ENCODE measurements around the gene HTT. TPM values are rescaled to one million over a fixed set of nuclear protein-coding genes. Genes with fewer than 3 reads are reported as not detected.

Gene HTT
- total and polyA plus RNA-seq, 10 of the 15 experiments (the other 5 are each of a cell fraction or from before 2014, with no cell fraction given) = 3.3 to 113 (median 43.3) TPM

- TF ChIP-seq SMC3 (IDR thresholded peaks at IDR 0.05; ENCODE audit: borderline replicate concordance, low read length) (peak; percentile 14; the same call in 1 of the 2 replicates), BCLAF1 (IDR thresholded peaks at IDR 0.05) (no peak), USF1 (IDR thresholded peaks at IDR 0.05; ENCODE audit: borderline replicate concordance, extremely low read length, insufficient read depth, low read depth, low read length) (no peak), POU2F2 (IDR thresholded peaks at IDR 0.05; ENCODE audit: borderline replicate concordance, low read depth, low read length) (0 out of 3 replicates have a peak, but pooled peaks have one; percentile 38), CBX5 (IDR thresholded peaks at IDR 0.05; ENCODE audit: low read depth) (no peak), MLLT1 (IDR thresholded peaks at IDR 0.05) (0 out of 2 replicates have a peak, but pooled peaks have one; percentile 32), NRF1 (conservative IDR thresholded peaks at IDR 0.05; ENCODE audit: low read depth, low read length) (no peak), POLR2A (IDR thresholded peaks at IDR 0.05; ENCODE audit: low read depth, low read length) (no peak), ZZZ3 (IDR thresholded peaks at IDR 0.05; ENCODE audit: control insufficient read depth, insufficient read length, low read depth) (no peak), SIN3A (IDR thresholded peaks at IDR 0.05; ENCODE audit: low read depth, low read length) (no peak), ZNF687 (IDR thresholded peaks at IDR 0.05) (no peak), TCF12 (IDR thresholded peaks at IDR 0.05; ENCODE audit: low read depth, low read length) (no peak), NR2F1 (conservative IDR thresholded peaks at IDR 0.05) (peak; percentile 71), BACH1 (IDR thresholded peaks at IDR 0.05; ENCODE audit: borderline replicate concordance) (no peak), RELB (IDR thresholded peaks at IDR 0.05; ENCODE audit: low read depth) (no peak; the same call in 1 of the 2 replicates), RB1 (IDR thresholded peaks at IDR 0.05; ENCODE audit: borderline replicate concordance) (no peak), ZNF622 (IDR thresholded peaks at IDR 0.05) (no peak), IKZF2 (IDR thresholded peaks at IDR 0.05) (no peak; a peak in 1 of 4 replicates)
These were observed 211.3 kb downstream of the HTT start (continued) for GRCh38 chr4:3285558-3286334.

All from GM12878 (cell line).